IPS-18c (cell line): Measurements from ENCODE around the gene C11orf21.

Experiments
- H3K4me3 ChIP-seq: 2 replicates; pipeline ENCODE4 v1.7.0; 2013; ENCODE audit warnings: low read depth, mild to moderate bottlenecking, low read length, moderate library complexity; ENCODE audit not compliant: insufficient read depth
- H3K9me3 ChIP-seq: one replicate; pipeline ENCODE4 v1.6.1; 2013; ENCODE audit warnings: mild to moderate bottlenecking, low read length, moderate library complexity; ENCODE audit not compliant: control insufficient read depth, insufficient read depth

C11orf21 gene

DNA sequence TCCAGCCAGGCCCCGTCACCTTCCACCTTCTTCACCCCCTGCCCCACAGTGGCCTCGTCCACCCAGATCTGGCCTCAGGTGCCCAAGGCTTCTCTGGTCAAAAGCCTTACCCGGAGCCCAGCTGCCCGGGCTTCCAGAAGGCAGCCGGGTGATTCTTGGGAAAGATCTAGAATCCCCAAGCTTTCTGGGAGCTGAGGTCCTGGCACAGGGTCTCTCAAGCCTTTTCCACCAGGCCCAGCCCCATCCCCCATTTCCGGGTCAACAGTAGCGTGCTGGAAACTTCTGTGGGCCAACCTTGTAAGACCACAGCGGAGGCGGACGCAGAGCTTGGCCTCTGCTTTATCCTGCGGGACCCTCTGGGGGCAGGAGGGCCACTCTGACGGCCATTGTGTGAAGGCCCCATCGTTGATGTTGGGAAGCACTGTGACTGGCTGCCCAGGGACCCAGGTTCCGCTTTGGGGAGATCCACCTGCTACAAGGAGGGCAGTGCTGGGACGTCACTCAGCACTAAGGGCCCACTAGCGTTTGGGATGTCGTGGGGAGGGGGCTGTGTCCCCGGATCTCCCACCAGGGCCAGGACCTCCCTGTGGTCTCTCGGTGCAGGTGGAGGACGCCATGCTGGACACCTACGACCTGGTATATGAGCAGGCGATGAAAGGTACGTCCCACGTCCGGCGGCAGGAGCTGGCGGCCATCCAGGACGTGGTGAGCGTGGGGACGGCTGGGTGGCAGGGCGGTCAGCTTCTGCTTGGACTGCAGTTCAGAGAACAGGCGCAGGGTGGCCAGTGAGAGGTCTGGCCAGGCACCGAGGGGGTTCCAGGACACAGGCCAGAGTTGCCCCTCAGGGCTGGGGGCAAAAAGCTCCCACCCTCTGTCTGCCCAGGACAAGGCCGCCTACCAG lies 11.6 kb upstream of the C11orf21 start:
- Histone ChIP-seq H3K4me3 (no peak overlapping the region), H3K9me3 (no peaks in the 10 kb centered on the region)

DNA sequence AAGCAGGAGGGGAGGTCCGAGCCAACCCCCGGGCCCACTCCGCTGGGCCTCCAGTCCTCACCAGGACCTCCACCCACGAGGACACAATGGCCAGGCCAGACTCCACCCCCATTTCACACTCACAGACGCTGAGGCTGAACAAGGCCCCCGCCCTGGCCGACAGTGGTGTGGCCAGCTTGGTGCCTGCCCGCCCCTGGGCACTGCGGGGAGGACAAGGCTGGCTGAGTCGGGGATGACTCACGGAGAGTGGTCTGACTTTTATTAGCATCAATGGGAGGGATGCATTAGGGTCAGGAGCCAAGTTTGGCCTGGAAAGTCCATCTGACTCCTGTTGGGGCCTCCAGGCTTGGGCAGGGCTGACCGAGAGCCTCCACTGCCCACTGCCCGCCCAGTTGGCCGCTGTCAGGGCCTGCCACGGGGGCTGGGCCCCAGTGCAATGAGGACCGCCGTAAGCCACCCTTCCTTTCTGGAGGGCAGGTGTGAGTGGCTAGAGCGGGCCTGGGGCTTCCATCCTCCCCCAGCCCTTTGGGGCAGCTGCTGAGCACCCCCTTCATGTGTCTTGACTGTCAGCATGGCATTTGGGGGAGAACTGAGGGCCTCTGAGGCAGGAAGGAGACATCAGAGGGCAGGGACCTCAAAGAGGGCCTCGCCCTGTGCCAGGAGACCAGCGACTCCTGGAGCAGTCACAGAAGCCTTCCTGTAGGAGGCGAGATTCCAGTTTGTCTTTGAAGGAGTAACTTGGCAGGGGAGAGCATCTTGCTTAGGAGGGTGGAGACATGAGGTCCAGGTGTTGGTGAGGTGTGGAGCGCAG lies 10.7 kb upstream of the C11orf21 start:
- no peaks in the 10 kb centered on the region for H3K9me3 ChIP-seq
- no peak overlapping the region for H3K4me3 ChIP-seq

DNA sequence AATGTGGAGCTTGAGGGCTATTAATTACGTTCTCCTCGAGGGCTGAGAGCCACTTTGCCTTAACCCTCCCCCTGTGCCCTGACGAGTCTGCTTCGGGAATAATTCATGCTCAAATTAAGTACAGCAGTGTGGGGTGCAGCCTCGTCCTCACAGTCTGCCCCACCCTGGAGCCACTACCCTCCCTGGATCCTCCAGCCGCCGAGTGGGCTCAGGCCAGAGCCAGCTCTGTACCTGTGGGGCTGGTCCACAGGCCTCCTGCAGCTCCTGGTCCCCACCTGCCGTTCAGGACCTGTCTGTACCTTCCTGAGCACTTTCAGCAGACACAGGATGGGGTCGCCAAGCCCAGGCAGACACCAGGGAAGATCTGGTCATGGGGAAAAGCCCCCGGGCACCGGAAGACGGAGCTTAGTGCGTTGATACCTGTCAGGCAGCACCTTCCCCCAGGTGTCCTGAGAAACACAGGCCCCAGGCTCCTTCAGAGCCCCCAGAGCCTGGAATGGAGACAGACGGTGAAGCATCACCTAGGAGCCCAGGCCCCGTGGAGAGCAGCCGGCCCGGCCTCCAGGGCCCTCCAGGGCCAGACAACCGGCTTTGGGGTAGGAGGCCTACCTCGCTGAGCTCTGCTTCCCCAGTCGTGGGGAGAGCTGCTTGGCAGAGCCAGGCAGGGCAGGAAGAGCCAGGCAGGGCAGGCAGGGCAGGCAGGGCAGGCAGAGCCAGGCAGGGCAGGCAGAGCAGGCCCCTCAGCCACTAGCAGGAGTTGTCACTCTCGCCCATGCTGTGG lies 9.8 kb upstream of the C11orf21 start:
- Histone ChIP-seq H3K4me3 (no peak overlapping the region), H3K9me3 (no peaks in the 10 kb centered on the region)

DNA sequence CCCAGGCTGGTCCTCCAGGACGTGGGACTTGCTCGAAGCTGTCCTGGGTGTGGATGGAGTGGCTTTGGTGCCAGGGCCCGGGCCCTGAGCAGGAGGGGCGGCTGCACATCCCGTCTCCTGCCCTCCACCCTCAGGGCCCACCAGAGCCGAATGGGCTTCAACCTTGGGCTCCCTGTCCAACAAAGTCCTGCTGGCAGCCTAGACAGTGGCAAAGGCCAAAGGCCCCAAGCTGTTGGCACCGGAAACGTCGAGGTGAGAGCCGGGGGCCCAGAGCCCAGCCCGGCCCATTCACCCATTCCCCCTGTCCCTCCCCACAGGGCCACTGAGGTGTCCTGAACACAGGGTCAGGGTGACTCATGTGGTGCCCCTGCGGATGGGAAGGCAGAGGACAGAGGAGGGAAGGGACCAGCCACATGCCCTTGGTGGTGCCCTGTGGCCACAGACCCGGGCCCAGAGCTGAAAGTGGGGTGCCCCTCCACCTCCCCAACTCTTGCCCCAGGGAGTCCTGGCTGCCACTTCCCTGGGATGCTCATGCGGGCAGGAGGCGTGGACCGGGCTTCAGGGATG lies 9.2 kb upstream of the C11orf21 start:
- H3K4me3 ChIP-seq = no peak overlapping the region
- H3K9me3 ChIP-seq = no peaks in the 10 kb centered on the region

DNA sequence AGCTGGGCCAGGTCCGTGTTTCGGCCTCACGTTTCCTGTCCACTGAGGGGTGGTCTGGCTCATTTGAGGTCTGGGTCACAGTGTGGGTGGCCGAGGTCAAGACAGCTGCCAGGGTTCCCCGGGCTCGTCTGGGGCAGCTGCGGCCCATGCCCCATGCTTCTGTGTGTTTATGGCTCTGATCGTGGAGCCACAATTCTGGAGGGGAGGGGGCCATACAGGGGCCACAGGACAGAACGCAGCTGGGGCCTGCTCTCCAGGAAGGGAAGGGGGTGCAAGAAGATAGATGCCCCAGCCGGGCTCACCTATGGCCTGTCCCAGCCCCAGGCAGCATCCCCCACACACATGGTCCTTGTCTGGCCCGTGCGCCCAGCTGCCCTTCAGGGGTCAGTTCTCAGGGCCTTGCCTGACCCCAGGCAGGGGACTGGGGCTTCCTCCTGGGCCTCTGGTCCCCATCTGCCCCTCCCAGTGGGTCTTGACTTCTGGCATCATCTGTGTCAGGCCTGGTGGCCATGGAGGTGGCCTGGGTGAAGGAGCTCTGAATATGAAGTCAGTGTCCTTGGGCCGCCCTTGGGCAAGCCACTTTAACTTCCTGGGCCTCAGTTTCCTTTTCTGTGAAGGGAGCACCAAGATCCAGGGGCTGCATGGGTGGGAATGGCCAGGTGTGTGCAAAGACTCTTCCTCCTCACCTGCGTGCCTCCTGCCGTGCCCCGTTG lies 8.5 kb upstream of the C11orf21 start:
- no peaks in the 10 kb centered on the region for H3K9me3 ChIP-seq
- H3K4me3 ChIP-seq = no peak overlapping the region

DNA sequence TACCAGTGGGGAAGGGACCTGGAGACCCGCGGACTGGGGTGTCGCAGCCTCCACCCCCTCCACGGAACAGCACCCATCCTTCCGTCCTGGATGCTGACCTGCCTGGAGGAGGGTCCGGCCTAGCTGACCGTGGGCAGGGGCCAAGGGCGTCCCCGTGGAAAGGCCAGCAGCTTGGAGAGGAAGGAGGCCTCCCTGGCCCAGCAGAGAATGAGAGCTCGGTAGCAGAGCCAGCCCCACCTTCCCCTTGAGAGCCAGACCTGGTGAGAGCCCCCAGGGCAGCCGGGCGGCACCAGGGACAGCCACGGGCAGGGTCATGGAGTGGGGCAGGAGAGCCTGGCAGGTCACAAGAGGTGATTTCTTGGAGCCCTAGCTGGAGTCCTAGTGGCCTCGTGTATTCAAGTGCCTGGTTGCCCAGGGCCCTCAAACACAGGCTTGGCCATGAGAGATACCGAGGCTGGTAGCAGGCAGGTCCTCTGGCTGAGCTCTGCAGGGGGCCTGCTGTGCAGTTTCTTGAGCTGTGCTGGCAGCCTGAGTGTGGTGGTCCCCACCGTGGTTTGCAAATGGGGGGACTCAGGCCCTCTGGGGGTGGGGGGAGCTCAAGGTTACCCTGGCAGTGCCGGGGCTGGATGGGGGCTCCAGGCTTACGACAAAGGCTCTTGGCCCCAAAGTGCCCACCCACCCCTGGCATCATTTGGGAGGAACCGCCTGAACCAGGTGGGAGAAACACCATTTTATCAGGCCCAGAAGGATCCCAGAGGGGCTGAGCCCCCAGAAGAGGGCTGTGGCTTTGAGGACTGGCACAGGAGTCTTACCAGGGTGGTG lies 7.7 kb upstream of the C11orf21 start:
- no peak overlapping the region for H3K4me3 ChIP-seq
- H3K9me3 ChIP-seq = no peaks in the 10 kb centered on the region

DNA sequence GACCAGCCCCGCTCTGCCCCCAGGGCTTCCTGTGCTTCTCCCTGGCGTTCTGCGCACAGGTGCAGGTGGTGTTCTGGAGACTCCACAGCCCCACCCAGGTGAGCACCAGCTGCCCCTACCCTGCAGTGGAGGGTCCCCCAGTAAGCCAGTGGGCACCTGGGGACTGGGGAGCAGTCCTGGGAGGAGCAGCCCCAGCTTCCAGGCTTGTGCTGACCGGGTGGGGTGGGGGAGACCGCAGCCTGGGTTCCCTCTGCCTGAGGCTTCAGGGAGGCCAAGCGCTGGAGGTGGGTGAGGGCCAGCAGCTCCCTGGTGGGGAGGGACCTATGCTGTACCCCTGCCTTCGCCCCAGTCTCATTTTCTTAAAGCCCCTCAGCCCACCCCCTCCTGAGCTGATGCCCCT lies 7.0 kb upstream of the C11orf21 start:
- Histone ChIP-seq H3K9me3 (no peaks in the 10 kb centered on the region), H3K4me3 (no peak overlapping the region)

DNA sequence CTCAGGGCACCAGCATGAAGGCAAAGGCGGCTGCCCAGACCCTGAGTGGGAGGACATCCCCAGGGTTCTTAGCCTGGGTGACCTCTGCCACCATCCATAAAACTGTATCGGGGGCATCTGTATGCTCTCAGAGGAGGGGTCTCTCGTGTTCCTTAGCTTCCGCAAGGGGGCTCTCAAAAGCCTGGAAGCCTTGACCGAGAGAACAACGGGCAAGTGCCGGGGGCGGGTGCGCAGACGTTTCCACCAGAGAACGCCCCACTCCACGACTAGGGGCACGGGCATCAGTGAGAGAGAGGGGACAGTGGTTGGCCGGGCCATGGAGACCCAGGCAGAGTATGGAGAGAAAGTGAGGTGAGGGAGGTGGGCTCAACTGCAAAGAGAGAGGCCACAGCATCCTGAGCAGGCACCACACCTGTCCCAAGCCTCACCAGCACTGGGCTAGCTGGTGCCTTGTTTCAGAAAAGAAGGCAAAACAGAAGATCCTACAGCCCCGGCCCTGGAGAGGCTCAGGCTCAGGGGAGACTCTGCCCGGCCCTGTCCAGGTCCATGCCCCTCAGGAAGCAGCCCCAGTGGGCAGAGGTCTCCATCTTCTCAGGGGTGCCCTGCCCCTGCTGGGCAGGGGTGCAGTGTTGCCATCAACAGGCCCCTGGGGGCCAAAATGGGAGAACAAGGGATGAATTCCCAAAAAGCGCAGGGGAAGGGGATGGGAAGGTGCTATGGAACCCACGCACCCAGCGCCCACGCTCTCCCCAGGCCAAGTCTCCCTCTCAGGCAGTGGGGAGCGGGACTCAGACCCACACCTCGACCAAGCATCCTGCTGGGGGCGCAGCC lies 6.0 kb upstream of the C11orf21 start:
- H3K9me3 ChIP-seq = no peaks in the 10 kb centered on the region
- H3K4me3 ChIP-seq = no peak overlapping the region

DNA sequence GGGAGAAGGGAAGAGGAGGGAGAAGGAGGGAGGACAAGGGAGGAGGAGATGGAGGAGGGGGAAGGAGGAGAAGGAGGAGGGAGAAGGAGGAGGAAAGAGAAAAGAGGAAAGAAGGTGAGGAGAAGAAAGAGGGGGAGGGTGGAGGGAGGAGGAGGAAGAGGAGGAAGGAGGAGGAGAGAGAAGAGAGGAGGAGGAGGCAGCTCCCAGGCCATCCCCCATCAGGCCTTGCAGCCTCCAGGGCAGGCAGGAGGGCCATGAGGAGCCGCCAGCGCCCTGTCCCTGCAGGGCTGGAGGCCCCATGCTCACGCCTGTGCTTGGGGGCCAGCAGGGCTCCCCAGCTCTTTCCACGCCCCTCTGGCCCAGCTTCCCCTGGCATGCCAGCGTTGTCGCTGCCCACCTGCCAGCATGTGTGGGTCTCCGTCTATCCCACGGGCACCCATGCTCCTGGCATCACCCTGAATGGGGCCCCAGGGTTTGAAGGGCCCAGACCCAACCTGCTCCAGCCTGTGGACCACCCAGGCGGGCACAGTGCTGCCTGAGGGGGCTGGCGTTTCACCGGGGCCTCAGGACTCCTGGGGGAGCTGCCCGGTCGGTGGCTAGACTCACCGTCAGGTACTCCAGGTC lies 5.3 kb upstream of the C11orf21 start:
- no peak overlapping the region for H3K4me3 ChIP-seq

DNA sequence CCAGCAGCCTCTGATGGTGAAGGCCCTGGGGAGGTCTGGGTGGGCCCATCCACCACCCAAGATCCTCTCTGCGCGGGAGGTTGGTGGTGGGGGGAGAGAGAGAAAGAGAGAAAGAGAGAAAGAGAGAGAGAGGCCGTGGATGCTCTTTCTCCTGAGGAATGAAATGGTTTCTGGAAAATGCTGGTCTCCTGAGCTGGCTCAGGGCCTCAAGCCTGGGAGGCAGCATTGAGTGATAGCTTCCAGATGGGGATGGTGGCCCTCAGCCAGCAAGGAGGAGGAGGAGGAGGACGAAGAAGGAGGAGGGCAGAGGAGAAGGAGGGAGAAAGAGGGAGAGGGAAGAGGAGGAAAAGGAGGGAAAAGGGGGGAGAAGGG lies 4.7 kb upstream of the C11orf21 start:
- Histone ChIP-seq H3K4me3 (no peak overlapping the region), H3K9me3 (no peaks in the 10 kb centered on the region)

More for the DNA sequence above, 5.3 kb upstream of the C11orf21 start:
- no peaks in the 10 kb centered on the region for H3K9me3 ChIP-seq

DNA sequence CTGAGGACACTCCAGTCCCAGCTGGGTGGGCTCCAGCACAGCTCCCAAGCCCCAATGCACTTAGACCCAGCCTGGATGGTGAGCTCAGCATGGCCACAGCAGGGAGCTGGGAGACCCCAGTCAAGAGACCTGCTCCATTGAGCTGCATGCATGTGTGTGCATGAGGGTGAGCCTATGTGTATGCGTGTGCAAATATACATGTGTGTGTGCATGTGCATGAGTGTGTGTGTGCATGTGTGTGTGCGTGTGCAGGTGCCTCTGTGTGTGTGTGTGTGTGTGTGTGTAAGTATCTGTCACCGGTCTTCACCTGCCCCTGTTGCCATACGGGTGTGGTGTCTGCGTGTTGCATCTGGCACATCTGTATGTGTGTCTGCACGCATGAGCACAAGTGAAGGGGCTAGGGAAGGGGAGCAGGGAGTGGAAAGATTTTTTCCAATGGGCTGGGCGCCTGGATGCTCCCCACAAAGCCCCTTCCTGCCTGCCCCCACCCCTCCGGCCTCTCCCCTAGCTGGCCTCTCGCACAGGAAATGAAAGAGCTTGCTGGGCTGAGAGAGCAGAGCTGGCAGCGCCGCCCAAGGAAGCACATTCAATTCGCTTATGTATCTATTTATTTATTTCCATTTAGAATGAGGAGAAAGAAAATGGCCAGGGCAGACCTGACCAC lies 4.2 kb upstream of the C11orf21 start:
- no peak overlapping the region for H3K4me3 ChIP-seq
- H3K9me3 ChIP-seq = no peaks in the 10 kb centered on the region

DNA sequence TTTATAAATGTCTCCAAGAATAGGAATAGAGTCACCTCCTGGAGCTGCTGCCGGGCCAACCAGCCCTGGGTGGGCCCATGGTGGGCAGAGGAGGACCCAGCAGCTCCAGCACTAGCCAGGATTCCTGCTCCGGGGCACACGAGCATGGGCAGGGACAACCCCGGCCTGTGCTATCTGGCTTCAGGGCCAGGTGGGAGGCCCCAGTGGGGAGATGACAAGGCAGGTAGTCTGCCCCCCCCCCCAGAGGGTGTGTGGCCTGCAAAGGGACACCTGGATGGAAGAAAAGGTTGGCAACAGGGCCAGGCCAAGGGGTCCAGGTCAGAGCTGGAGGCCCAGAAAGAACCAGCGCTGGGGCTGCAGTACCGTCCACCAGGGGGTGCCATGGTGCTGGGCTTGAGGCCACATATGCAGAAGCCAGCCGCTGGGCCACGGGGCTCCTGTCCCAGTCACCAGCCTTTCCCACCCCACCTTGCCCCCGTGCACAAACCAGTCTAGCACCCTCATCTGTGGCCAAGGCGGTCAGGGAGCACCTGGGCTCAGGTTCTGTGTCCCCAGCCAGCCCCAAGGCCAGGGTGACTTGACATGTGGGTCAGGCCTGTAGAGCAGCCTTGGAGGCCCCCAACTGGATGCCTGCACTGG lies 3.5 kb upstream of the C11orf21 start:
- no peak overlapping the region for H3K4me3 ChIP-seq

DNA sequence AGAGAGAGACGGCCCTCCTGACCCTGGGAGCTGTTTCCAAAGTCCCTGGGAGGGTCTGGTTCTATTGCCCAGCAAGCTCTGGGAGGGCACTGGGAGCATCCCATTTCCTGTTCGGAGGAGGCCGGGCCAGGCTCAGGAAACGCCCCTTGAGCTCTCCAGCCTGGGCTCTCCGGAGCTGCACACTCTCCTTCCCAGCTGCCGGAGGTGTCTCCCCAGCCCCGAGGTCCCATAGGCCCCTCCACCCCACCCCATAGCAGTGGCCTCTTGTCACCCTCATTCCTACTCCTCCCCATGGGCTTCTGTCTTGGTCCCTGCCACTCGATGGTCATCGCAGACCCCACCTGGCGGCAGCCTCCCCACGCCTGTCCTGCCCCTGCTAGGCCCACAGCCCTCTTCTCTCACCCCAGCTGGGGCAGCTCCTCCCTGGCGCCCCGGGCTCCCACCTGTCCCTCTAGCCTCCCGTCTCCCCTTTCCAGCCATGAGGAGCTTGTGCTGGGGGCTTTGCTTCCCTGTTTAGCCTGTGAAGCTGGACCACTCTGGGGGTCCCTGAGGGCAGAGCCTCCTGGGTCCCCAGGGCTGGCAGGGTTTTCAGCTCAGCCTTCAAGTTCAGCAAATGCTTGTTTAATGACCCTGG lies 2.9 kb upstream of the C11orf21 start:
- H3K9me3 ChIP-seq = no peaks in the 10 kb centered on the region

More for the DNA sequence above, 3.5 kb upstream of the C11orf21 start:
- H3K9me3 ChIP-seq = no peaks in the 10 kb centered on the region

More for the DNA sequence above, 2.9 kb upstream of the C11orf21 start:
- H3K4me3 ChIP-seq = no peak overlapping the region
